Measurements from ENCODE around the gene TALDO1.

GRCh38 chr11:727859-728748, 19.2 kb upstream of the TALDO1 start:
- peak; percentile 97 for TF ChIP-seq CTCF (IDR thresholded peaks at IDR 0.05; ENCODE audit: low read length)
- TF ChIP-seq EZH2 (IDR thresholded peaks at IDR 0.05; ENCODE audit: borderline replicate concordance, low read length): no peak
